NCI-H460 (cell line): ENCODE measurements around the gene ARMH1. TPM values are rescaled to one million over a fixed set of nuclear protein-coding genes. Genes with fewer than 3 reads are reported as not detected.

Source experiments
- DNase-seq: peaks from one replicate; pipeline ENCODE4 v3.0.0-alpha.2; 2016; ENCODE audit warnings: low read depth; ENCODE audit errors: extremely low read depth
- polyA plus RNA-seq: library from polyadenylated mRNA; depleted of rRNA; stranded (reverse); fragments of >200 nt; gene quantifications from 2 replicates; pipeline ENCODE4 v1.2.3, GENCODE V29; 2014; cell fraction: nucleus; rRNA removed
- total RNA-seq: library from RNA; depleted of rRNA; stranded (reverse); fragments of >200 nt; shearing (Covaris generic); gene quantifications from 2 replicates; pipeline ENCODE4 v1.2.3, GENCODE V29; 2014; rRNA removed

Gene ARMH1
- 0.62 TPM in 1 of 2 replicates, not detected in the other for total RNA-seq
- polyA plus RNA-seq, result 0.20 and 1.9 TPM in 2 replicates

DNA sequence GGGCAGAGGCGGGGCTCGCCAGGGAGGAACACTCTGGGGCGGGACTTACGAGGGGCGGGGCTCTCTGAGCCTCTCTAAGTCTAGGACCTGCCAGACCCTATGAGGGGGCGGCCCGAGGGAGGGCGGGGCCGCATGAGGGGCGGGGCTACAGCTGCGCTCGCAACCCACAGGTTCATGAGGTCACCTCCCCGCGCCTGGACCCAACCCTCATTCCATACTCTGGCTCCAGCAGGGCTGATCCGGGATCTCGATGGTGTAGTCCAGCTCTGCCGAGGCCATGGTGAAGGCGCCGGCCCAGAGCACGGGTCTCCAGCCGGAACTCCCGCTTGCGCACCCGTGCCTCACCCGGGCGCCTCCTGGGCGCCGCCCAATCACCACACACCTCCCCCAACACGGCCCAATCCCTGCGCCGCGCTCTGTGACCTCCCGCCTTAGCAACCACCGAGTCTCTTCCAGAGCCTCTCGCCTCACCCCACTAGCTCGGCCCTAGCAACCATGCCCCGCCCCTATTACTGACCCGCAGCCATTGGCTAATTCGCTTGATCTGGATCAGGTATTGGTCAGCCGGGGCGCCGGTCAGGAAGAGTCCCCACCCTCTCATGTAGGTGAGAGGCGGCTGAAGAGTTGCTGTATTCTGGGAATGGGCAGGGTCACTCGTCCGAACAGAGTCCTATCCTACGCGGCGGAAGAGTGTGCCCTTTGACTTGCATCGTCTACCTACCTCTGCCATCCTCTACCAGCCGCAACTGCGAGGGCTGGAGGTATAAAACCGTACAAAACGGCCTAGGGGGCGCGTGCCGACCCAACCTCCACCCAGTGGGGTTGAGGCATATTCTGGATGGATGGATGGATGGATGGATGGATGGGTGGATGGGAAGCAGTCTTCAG lies at the start of gene ARMH1, which contains the start of gene TMEM53:
TSS of gene ARMH1 (plus strand) at position 602 of the 888 bp plus-strand sequence. CDS start 14,984 bp downstream, outside the sequence.
TSS of gene TMEM53 (minus strand) at position 369 of the 888 bp plus-strand sequence. CDS start at position 279, 90 bp downstream.
- peak; percentile 98 for DNase-seq

DNA sequence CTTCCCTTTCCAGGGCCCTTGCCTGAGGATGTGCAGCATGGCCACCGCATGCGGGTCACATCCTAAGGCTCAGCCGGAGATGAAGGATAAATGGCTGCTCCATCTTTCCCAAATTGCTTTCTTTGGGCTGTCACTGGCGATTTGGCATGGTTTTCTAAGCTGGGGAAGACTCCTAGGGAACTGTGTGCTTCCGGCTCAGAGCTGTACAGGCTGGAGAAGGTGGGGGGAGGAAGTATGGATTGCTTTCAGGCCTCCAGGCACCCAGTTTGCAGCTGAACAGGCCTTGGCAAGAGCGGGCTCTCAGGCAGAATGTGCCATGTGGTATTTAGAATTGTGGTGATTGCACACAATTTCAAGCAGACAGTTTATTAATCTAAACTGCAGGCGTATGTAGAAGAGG lies 49.2 kb upstream of the ARMH1 start:
- DNase-seq, result no peak

DNA sequence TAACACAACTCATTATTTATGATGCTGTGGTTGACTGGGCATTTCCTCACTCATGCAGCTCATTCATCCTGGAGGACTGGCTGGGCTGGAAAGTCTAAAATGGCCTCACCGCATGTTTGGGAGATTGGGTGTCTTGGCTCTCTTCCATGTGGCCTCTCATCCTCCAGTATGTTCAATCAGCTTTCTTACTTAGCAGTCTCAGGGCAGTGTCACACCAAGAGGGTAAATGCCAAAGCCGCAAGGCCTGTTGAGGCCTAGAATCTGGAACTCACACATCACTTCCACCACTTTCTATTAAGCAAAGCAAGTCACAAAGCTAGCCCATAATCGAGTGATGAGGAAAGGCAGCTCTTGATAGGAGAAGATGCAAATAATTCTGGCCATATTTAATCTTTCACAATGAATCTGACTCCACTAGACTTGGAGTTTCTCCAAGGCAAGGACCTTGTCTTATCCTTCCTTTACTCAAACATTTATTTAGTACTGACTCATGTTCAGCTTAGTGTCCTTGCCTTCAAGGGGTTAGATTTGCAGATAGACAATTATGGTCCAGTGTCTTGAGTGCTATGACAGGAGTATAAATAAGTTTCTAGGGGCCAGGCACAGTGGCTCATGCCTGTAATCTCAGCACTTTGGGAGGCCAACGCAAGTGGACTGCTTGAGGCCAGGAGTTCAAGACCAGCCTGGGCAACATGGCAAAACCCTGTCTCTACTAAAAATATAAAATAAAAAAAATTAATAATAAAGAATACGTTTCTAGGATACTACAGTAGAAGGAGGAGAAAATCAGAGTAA lies 45.4 kb upstream of the ARMH1 start:
- DNase-seq, result no peak

DNA sequence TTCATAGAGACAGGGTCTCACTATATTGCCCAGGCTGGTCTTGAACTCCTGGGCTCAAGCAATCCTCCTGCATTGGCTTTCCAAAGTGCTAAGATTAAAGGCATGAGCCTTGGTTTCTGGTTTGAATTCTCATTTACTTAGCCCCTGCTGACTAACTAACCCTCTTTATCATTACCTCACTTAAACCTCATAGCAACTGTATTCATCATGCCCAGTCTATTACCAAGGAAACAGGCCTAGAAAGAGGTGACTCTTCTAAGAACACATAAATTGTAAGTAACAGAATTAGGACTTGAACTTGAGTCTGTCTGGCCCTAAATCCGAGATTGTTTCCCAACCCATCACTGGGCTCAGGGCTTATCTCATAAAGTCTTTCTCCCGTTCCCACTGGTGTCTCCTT lies 44.4 kb upstream of the ARMH1 start:
- DNase-seq, result no peak

DNA sequence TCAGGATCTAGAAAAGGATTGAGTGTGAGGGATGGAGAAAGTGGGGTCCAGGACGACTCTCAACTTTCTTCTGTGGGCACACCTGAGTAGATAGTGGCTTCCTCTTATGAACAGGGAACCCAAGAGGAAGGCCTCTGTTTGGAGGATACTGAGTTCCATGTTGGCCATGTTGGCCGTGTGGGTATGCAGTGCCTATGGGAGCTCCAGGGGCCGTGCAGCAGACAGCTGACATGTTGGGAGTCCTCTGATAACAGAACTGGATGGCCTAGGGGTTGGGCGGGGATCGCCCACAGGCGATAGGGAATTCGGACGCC lies 43.2 kb upstream of the ARMH1 start:
- no peak for DNase-seq

DNA sequence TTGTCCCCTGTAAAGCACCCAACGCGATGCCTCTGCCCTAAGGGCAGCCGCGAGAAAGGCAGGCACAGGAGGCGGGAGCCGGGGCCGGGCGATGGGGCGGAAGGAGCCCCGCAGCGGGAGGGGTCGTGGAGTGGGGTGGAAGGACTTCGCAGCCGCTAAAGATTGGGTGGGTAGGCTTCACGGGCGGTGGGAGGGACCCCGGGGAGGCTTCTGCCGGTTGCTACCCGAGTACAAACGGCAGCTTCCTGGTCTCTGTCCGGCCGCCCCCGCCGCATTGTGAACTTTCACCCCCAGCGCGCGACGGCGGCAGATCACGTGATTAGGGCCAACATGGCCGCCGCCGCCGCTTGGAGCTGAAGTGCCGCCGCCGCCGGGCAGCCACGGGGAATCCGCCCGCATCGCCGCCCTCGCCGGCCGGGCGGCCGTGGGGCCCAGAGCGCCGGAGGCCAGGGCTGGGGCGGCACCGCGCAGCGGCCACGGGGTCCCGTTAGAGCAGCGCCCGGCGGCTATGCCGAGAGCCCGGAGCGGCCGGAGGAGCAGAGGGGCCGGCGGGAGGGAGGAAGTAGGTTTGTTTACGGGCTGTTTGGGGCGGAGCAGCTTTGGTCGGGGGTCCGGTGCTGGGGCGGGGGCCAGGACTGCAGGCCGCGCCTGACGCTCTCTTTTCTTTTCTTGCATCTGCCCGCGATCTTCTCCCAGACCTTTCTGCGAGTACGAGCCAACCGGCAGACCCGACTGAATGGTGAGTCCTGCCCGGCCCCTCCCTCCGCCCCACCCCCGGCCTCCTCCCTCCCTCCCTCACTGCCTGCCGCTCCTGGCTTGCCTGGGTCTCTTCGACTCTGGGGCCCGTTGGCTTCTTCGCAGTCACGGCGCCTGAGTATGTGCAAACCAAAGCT lies 42.6 kb upstream of the ARMH1 start:
- peak; percentile 66 for DNase-seq

DNA sequence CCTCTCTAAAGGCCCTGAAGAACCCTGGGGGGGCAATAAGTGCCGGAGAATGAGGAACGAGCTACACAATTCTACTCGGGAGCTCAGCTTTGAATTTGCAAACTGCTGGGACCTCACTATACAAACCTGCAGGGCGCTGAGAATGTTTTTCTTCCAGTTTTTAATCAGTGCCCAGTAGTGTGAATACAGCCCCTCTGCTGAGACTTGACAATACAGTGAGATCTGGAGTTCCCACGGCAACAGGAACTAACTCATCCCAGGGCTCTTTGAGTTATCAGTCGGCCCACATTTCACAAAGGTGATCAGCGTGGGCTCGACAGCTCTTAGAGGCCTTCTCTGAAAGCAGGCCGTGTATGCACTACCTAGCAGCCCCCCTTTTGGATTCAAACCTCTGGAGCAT lies 41.9 kb upstream of the ARMH1 start:
- no peak for DNase-seq

DNA sequence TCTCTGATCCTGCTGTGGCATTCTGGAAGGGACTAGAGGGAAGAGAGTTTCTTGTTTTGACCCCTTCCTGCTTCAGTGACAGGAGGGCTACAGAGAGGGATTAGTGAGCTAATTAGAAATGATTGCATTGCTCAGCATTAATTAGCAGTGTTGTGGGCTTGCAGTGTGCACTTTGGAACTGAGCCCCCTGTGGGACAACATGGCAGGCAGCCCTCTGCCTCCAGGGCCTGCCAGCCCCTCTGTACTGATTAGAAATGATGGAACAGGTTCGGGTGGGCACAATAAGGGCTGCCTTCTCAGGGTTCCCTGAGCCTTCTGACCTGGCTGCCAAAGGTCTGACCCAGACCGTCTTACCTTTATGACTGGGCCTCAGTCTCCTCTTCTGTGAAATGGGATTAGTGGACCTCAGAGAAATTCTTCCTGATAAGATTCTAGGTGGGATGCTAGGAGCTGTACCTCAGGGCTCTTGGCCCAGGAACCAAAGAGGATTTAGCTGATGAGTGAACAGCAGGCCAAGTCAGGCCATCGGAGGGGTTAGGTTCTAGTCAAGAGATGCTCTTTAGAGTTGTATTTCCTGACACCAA lies 39.8 kb upstream of the ARMH1 start:
- no peak for DNase-seq

DNA sequence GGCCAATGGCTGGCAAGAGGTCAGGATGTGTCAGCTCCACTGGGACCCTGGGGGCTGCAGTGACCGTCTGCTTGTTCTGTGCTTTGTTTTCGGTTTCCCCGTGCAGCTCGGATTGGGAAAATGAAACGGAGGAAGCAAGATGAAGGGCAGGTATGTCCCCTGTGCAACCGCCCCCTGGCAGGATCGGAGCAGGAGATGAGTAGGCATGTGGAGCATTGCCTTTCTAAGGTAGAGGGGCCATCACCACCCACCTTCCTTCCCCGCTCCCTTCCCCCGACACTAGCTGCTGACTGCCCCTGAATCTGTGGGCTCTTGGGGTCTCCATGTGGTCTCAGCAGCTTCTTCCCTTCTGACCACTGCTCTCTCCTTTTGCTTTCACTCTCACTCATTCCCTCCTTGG lies 39.1 kb upstream of the ARMH1 start:
- DNase-seq, result no peak

DNA sequence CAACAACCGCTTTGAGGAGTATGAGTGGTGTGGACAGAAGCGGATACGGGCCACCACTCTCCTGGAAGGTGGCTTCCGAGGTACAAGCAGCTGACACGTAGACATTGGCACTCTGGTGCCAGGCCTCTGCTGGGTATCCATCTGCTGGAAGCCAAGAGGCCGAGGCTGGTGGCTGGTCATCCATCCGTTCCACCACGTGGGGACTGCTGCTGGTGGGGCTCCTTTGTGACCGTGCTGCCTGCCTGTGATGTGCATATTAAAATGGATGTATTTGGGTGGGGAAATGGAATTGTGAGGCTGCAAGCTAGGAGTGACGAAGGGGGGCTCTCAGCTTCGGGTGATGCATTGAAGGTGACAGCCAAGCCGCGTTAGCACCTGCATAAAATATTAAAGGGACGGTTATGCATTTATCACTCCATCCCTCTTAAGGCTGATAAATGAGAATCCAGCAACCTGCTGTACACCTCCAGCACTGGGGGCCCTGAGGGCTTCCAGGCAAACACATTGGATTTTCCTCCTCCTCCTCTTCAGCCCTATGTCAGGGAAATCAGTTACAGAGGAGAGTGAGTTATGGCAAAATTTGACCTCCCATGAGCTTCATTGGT lies 38.3 kb upstream of the ARMH1 start:
- DNase-seq, result no peak

DNA sequence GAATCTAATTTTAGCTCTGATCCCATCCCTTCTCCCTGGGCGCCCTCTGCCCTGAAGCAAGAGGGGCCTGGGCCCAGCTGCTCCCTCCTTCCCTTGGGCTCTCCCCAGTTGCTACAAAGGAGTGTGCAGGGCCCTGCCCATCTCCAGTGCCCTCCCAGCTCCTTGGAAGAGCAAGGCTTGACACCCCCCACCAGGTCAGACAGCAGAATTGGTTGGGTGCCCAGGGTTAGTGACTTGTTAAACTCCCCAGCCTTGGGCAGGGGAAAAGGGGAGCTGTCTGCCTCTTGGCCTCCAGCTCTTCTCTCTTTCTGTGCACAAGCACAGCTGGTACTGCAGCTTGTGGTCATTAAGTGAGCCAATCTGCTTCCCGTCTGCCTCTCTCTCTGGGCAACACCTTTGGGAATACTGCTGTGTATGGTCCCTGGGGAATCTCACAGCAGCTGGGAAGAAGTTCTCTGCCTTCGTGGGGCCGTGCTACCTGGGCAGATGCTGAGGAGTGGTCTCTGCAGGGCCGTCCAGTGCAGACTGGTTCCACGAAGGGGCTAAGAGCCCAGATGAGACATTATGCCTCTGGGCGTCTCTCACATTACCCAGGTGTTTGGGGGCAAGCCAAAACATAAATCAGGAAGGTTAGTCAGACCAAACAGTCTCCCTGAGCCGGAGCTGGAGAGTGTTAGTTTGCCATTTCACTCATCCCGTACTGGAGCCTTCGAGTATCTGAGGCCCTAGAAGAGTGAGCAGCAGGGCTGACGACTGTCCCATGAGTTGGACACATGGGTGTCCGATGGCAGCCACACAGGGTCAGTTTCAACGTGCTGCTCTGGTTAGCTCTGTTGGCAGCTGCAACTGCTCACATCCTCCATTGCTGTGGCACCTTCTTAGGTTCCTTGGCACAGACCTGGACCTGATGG lies 37.6 kb upstream of the ARMH1 start:
- DNase-seq, result no peak

DNA sequence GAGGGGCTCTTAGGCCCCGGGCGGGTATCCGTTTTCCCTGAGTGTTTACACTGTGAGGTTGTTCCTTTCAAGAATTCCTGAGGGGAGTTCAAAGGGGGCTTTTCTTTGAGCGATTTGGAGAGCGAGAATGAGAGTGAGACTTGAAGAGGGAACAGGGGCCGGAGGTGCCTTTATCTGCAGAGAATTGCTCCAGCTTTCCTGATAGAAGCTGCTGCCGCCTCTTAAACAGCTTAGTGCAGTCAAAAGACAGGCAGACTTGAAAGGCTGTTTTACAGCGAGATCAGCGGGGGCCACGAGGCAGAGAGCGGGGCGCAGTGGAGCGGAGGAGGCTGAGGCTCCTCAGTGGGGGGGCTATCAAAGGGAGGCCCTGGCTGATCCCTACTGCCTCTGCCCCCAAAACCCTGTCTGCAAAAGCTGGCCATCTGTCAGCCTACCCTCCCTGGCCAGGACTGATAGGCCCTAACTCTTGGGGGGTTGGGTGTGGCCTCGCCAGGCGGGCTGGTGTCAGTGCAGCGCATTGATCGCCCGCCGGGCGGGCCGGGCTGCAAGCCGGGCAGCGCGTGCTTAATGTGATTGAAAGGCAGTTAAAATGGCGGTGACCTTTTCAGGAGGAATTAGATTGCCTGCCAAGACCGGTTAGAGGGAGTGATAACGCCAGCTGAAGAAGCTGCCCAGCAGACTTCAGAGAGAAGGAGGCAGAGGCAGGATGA lies 36.7 kb upstream of the ARMH1 start:
- DNase-seq, result no peak

DNA sequence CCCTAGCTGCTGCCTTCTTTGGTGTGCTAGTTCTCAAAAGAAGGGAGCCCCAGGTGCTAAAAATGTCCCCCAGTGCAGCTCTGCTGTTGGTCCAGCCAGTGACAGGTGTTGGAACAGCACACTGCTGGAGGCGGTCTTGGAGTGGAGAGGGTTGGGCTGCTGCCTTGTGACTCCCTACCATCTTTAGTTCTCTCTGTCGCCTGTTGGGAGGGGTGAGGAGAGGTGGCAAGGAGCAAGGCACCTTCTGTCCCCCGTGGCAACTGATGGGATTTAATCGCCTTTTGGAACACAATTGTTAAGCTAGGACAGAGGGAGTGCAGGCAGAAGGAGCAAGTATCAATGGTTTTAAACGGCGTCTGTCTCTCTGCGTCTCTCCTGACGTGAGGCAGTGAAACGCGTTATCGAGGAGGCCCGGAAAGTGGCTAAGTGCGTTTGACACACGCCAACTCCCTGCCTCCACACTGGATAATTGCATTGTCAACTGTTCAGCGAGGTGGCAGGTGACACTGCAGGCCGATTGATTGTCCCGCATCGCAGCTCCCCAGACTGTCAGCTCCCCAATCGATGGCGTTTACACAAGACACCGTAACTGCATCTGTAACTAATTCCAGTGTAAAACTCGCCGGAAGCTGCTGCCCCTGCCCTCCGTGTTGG lies 34.2 kb upstream of the ARMH1 start:
- no peak for DNase-seq

DNA sequence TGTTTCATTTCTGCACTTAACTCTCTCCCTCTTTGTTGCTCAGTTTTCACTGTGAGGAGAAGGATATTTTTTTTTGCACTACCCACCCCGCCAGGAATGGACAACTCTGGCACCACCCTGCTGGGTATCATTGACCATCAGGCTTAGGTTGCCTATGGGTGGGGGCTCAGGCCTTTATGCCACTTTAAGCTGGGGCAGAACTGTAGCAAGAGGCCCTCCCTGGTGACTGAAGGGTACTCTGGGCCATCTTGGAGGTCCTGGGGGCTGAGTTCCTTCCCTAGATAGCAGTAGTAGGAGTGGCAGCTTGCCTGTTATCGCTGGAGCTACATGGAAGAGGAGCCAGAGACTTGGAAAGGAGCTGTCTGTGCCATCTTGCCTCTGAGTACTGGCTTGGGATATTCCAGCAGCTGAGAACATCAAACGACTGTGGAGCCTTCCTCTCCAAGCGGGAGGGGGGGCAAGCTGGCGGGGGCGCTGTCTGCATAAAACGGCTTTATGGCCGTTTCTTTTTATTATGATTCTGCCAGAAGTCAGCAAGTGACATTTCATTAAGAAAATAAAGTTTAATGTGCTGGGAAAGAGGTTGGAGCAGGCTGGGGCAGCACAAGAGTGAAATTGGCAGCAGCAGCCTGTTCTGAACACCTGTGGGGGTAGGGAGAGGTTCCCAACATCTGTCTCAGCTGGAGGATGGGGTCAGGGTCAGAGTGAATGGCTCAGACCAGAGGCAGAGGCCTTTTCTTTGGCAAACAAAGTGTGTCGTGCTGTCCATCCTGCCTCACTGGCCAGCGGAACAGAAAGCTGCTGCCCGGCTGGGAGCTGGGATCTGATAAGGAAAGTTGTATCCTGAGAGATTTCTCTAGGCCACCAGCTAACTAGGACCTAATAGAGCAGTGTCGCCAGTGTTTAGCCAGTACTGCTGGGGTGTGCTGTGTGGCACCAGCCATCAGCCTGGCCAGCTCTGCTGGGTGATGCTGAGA lies 33.1 kb upstream of the ARMH1 start:
- no peak for DNase-seq

DNA sequence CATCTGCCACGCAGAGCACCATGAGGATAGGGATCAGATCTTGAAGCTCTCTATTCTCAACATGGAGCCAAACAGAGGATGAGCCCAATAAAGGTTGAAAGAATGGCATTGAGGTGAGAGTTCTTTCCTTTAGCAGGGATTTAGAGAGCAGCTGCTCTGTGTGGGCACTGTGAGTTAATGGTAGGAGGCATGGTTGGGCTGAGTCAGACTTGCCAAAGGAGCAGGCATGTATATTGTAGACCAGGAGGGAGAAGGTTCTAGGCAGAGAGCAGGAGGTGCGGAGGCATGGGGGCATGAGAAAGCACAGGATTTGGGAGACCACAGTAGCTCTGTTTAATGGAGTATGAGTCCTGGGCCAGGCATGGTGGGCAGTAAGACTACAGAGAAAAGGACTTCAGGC lies 32.3 kb upstream of the ARMH1 start:
- DNase-seq, result no peak

DNA sequence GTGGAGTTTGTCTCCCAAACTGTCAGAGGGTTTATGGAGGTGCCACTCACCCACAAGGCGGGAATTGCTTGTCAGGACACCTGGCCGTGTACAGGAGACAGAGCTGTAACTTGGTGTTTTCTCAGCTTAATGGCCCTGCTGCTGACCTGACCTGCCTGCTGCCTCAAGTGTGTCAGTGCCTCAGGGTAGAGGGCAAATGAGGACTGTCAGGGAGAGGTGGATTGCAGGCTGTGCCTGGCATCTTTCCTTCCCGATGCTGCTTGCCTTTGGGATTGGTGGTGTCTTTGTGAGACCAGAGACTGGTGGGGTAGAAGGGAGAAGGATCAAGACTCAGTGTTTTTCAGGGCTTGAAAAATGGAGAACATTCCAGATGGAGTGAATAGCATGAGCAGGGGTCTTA lies 31.6 kb upstream of the ARMH1 start:
- no peak for DNase-seq
